H9 (cell line): ENCODE data around the gene RSPH4A. TPM values are rescaled to one million over a fixed set of nuclear protein-coding genes. Genes with fewer than 3 reads are reported as not detected.

Experiments used
- DNase-seq: peaks from one replicate; pipeline ENCODE4 v3.0.0-alpha.2; 2017
- H2AFZ ChIP-seq: one replicate; pipeline ENCODE4 v1.6.1; 2013; ENCODE audit warnings: mild to moderate bottlenecking, low read length, control low read depth, moderate library complexity
- H2AK5ac ChIP-seq: 2 replicates; pipeline ENCODE4 v1.6.1; 2013; ENCODE audit warnings: low read length, control low read depth, mixed read lengths; ENCODE audit not compliant: insufficient read length
- H2BK120ac ChIP-seq: one replicate; pipeline ENCODE4 v1.6.1; 2013; ENCODE audit warnings: low read depth, mild to moderate bottlenecking, low read length, control low read depth, inconsistent platforms; ENCODE audit not compliant: poor library complexity, severe bottlenecking
- H2BK12ac ChIP-seq: 2 replicates; pipeline ENCODE4 v1.6.1; 2013; ENCODE audit warnings: low read length, control low read depth, mixed read lengths, low read depth; ENCODE audit not compliant: insufficient read length
- H2BK15ac ChIP-seq: 2 replicates; pipeline ENCODE4 v1.6.1; 2013; ENCODE audit warnings: low read depth, low read length, control low read depth
- H2BK20ac ChIP-seq: one replicate; pipeline ENCODE4 v1.6.1; 2013; ENCODE audit warnings: low read depth, mild to moderate bottlenecking, low read length, control low read depth, inconsistent platforms; ENCODE audit not compliant: poor library complexity, severe bottlenecking
- H2BK5ac ChIP-seq: 2 replicates; pipeline ENCODE4 v1.6.1; 2013; ENCODE audit warnings: low read length, control low read depth, mixed read lengths; ENCODE audit not compliant: insufficient read length
- H3K14ac ChIP-seq: 2 replicates; pipeline ENCODE4 v1.6.1; 2013; ENCODE audit warnings: low read length, control low read depth; ENCODE audit not compliant: insufficient read depth
- H3K18ac ChIP-seq: 2 replicates; pipeline ENCODE4 v1.6.1; 2013; ENCODE audit warnings: low read depth, mild to moderate bottlenecking, mixed read lengths, low read length, control low read depth; ENCODE audit not compliant: insufficient read length
- H3K23ac ChIP-seq: 2 replicates; pipeline ENCODE4 v1.6.1; 2013; ENCODE audit warnings: low read length, control low read depth, mixed read lengths, low read depth; ENCODE audit not compliant: insufficient read length
- H3K23me2 ChIP-seq: 2 replicates; pipeline ENCODE4 v1.6.1; 2013; ENCODE audit warnings: low read depth, mild to moderate bottlenecking, mixed read lengths, low read length, control low read depth; ENCODE audit not compliant: insufficient read length, poor library complexity, severe bottlenecking
- H3K27ac ChIP-seq: 2 replicates; pipeline ENCODE4 v1.5.1; 2013; ENCODE audit warnings: low read length, control low read depth, mixed read lengths, low read depth; ENCODE audit not compliant: insufficient read length
- H3K27me3 ChIP-seq: 2 replicates; pipeline ENCODE4 v1.6.1; 2013; ENCODE audit warnings: low read length, control low read depth, inconsistent platforms; ENCODE audit not compliant: insufficient read depth
- H3K4ac ChIP-seq: 2 replicates; pipeline ENCODE4 v1.6.1; 2013; ENCODE audit warnings: low read depth, mild to moderate bottlenecking, control low read depth, inconsistent platforms, low read length, moderate library complexity
- H3K4me1 ChIP-seq: 2 replicates; pipeline ENCODE4 v1.6.1; 2013; ENCODE audit warnings: low read length, control low read depth, inconsistent platforms; ENCODE audit not compliant: insufficient read depth
- H3K4me2 ChIP-seq: 2 replicates; pipeline ENCODE4 v1.6.1; 2013; ENCODE audit warnings: low read length, control low read depth, mixed read lengths; ENCODE audit not compliant: insufficient read length, insufficient read depth
- H3K56ac ChIP-seq: 2 replicates; pipeline ENCODE4 v1.6.1; 2013; ENCODE audit warnings: low read depth, mild to moderate bottlenecking, mixed read lengths, low read length, control low read depth; ENCODE audit not compliant: insufficient read length
- H3K79me1 ChIP-seq: 2 replicates; pipeline ENCODE4 v1.6.1; 2013; ENCODE audit warnings: low read depth, mild to moderate bottlenecking, moderate library complexity, low read length, control low read depth, inconsistent platforms; ENCODE audit not compliant: insufficient read depth, poor library complexity, severe bottlenecking
- H3K79me2 ChIP-seq: 2 replicates; pipeline ENCODE4 v1.6.1; 2013; ENCODE audit warnings: low read length, control low read depth, inconsistent platforms; ENCODE audit not compliant: insufficient read depth
- H3K9ac ChIP-seq: 2 replicates; pipeline ENCODE4 v1.6.1; 2013; ENCODE audit warnings: low read length, control low read depth, mixed read lengths; ENCODE audit not compliant: insufficient read length; ENCODE audit errors: extremely low read depth
- H3K9me3 ChIP-seq: one replicate; pipeline ENCODE4 v1.6.1; 2013; ENCODE audit warnings: low read depth, low read length, inconsistent platforms; ENCODE audit not compliant: control insufficient read depth
- H3T11ph ChIP-seq: one replicate; pipeline ENCODE4 v1.6.1; 2013; ENCODE audit warnings: mild to moderate bottlenecking, low read length, control low read depth, inconsistent platforms
- H4K20me1 ChIP-seq: one replicate; pipeline ENCODE4 v1.6.1; 2013; ENCODE audit not compliant: control insufficient read depth, insufficient read length, insufficient read depth
- H4K5ac ChIP-seq: 2 replicates; pipeline ENCODE4 v1.6.1; 2013; ENCODE audit warnings: low read depth, mild to moderate bottlenecking, mixed read lengths, low read length, control low read depth; ENCODE audit not compliant: insufficient read length
- H4K8ac ChIP-seq: replicated peaks from 2 replicates; pipeline ENCODE4 v1.6.1; 2013; ENCODE audit warnings: low read length, control low read depth, mixed read lengths, low read depth; ENCODE audit not compliant: insufficient read length
- H4K91ac ChIP-seq: 2 replicates; pipeline ENCODE4 v1.6.1; 2013; ENCODE audit warnings: low read depth, mild to moderate bottlenecking, moderate library complexity, mixed read lengths, low read length, control low read depth; ENCODE audit not compliant: insufficient read length
- H3K27ac Mint-ChIP-seq, 3 experiments: 2 replicates in 2 of 3; 3 replicates in 1 of 3; pipeline ENCODE4 v1.8.0; 2020 to 2021; ENCODE audit warnings: mixed read lengths in 3 of 3, mild to moderate bottlenecking in 1 of 3, moderate library complexity in 1 of 3
- H3K27me3 Mint-ChIP-seq: 2 replicates; pipeline ENCODE4 v1.8.0; 2021; ENCODE audit warnings: low read depth, mild to moderate bottlenecking, moderate library complexity, mixed read lengths
- H3K36me3 Mint-ChIP-seq, 3 experiments: 2 replicates in 2 of 3; 3 replicates in 1 of 3; pipeline ENCODE4 v1.8.0; 2020 to 2021; ENCODE audit warnings: low read depth in 3 of 3, mixed read lengths in 3 of 3; ENCODE audit not compliant: insufficient read depth in 1 of 3
- H3K4me1 Mint-ChIP-seq, 2 experiments: 2 replicates each; pipeline ENCODE4 v1.8.0; 2020; ENCODE audit warnings: mixed read lengths in 2 of 2
- H3K4me3 Mint-ChIP-seq, 2 experiments: 2 replicates in 1 of 2; 3 replicates in 1 of 2; pipeline ENCODE4 v1.8.0; 2020 to 2021; ENCODE audit warnings: mild to moderate bottlenecking in 2 of 2, mixed read lengths in 2 of 2, moderate library complexity in 1 of 2
- H3K9me3 Mint-ChIP-seq, 2 experiments: 2 replicates in 1 of 2; 3 replicates in 1 of 2; pipeline ENCODE4 v1.8.0; 2020; ENCODE audit warnings: mild to moderate bottlenecking in 2 of 2, mixed read lengths in 2 of 2, moderate library complexity in 1 of 2
- WGBS: extraction: QIAGEN DNeasy Blood & Tissue Kit; methylation state at CpG from one replicate; pipeline ENCODE4 v1.1.7; 2013; ENCODE audit warnings: missing lambda C conversion rate, low lambda C conversion rate, mixed read lengths; ENCODE audit not compliant: insufficient read length; ENCODE audit errors: extremely low coverage; 5-methylcytosine and 5-hydroxymethylcytosine counted together
- total RNA-seq: library from RNA; stranded (reverse); gene quantifications from 2 replicates; pipeline ENCODE4 v1.2.1, GENCODE V29; 2021
- TF ChIP-seq, protein P1 (sequence below): fragments of 200-600 bp; sonication (generic); conservative IDR thresholded peaks from 3 replicates; pipeline ENCODE4 v1.8.0; 2021; ENCODE audit warnings: antibody characterized with exemption, mild to moderate bottlenecking

Gene RSPH4A
- total RNA-seq, 1 experiment from 2014 or later, result 0.31 TPM

- peaks cover 2% of the 10 kb centered on the region; the same call in 1 of the 2 replicates for H3K4me1 ChIP-seq
- DNase-seq, result no peak
- Mint-ChIP-seq H3K9me3 (no peaks in the 10 kb centered on the region), H3K27me3 (peaks cover 10% of the 10 kb centered on the region), H3K36me3 (peaks cover 0 to 3% (median 0%) of the 10 kb centered on the region in 3 experiments; a peak in 4 of 7 replicates), H3K27ac (no peak overlapping the region), H3K4me1 (peaks cover 12 to 16% of the 10 kb centered on the region in 2 experiments), H3K4me3 (peak overlapping the region; percentile 99 to 100; a peak in 3 of 5 replicates)
- no peak overlapping the region for H4K91ac ChIP-seq
- H3T11ph ChIP-seq, result no peak overlapping the region
- H2AFZ ChIP-seq, result no peak overlapping the region
- no peaks in the 10 kb centered on the region for H3K9me3 ChIP-seq
- no peak overlapping the region for H4K5ac ChIP-seq
- no peak overlapping the region for H3K56ac ChIP-seq
- H3K27ac ChIP-seq, result no peak overlapping the region
- H3K14ac ChIP-seq, result no peak overlapping the region
- no peak overlapping the region for H3K4ac ChIP-seq
- no peak overlapping the region for H4K8ac ChIP-seq
- H3K9ac ChIP-seq, result no peak overlapping the region
- H2BK20ac ChIP-seq, result no peak overlapping the region
- no peaks in the 10 kb centered on the region for H3K79me1 ChIP-seq
- H3K4me2 ChIP-seq, result no peak overlapping the region
- no peak overlapping the region for H2BK12ac ChIP-seq
- no CpG with 5 or more reads among the region's 7 CpGs for WGBS
- H2BK5ac ChIP-seq, result no peak overlapping the region
- no peak overlapping the region for H2BK15ac ChIP-seq
- H2BK120ac ChIP-seq, result no peak overlapping the region
- no peak overlapping the region for H3K23ac ChIP-seq
- TF ChIP-seq, protein P1, sequence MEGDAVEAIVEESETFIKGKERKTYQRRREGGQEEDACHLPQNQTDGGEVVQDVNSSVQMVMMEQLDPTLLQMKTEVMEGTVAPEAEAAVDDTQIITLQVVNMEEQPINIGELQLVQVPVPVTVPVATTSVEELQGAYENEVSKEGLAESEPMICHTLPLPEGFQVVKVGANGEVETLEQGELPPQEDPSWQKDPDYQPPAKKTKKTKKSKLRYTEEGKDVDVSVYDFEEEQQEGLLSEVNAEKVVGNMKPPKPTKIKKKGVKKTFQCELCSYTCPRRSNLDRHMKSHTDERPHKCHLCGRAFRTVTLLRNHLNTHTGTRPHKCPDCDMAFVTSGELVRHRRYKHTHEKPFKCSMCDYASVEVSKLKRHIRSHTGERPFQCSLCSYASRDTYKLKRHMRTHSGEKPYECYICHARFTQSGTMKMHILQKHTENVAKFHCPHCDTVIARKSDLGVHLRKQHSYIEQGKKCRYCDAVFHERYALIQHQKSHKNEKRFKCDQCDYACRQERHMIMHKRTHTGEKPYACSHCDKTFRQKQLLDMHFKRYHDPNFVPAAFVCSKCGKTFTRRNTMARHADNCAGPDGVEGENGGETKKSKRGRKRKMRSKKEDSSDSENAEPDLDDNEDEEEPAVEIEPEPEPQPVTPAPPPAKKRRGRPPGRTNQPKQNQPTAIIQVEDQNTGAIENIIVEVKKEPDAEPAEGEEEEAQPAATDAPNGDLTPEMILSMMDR, result no peak
- H3K79me2 ChIP-seq, result peaks cover 6% of the 10 kb centered on the region; the same call in 1 of the 2 replicates
- H4K20me1 ChIP-seq, result no peaks in the 10 kb centered on the region
- peaks cover 5% of the 10 kb centered on the region for H3K23me2 ChIP-seq
- H3K18ac ChIP-seq, result no peak overlapping the region
- no peaks in the 10 kb centered on the region for H3K27me3 ChIP-seq
- H2AK5ac ChIP-seq, result no peak overlapping the region
These were observed 47.2 kb upstream of the RSPH4A start for GRCh38 chr6:116568821-116569755.
